Brain microvascular endothelial cell (primary cell): ENCODE data around the gene TWNK.

Experiments
- DNase-seq: peaks from one replicate; pipeline ENCODE4 v3.0.0-alpha.2; 2020
- H3K27ac ChIP-seq: fragments of 250-450 bp; sonication (Bioruptor Pico); 2 replicates; pipeline ENCODE4 v1.5.1; 2020; ENCODE audit warnings: mild to moderate bottlenecking, moderate library complexity
- H3K27me3 ChIP-seq: fragments of 250-450 bp; sonication (Bioruptor Pico); replicated peaks from 2 replicates; pipeline ENCODE4 v1.5.1; 2020; ENCODE audit warnings: mild to moderate bottlenecking
- H3K36me3 ChIP-seq: fragments of 250-450 bp; sonication (Bioruptor Pico); replicated peaks from 2 replicates; pipeline ENCODE4 v1.5.1; 2020; ENCODE audit warnings: mild to moderate bottlenecking
- H3K4me3 ChIP-seq: 2 replicates; pipeline ENCODE4 v1.5.1; 2011; ENCODE audit warnings: low read depth, mild to moderate bottlenecking, control low read depth, low read length, moderate library complexity
- in situ Hi-C: cut with HindIII; loops from 2 replicates; pipeline ENCODE4 v1.10.0; 2017; ENCODE audit warnings: low sequenced_read_pairs, low pct_ligation_motif_present
- TF ChIP-seq, protein P1 (sequence below): IDR thresholded peaks from 2 replicates; pipeline ENCODE4 v1.5.1; 2011; ENCODE audit warnings: low read depth, mild to moderate bottlenecking, moderate library complexity, low read length, control low read depth, inconsistent platforms; ENCODE audit errors: missing control alignments

The TWNK gene

GRCh38 chr10:100978901-100979195, 8.5 kb upstream of the TWNK start:
- H3K27ac ChIP-seq, result no peak overlapping the region
- in situ Hi-C loops, result no loop called here
- DNase-seq, result no peak
- H3K27me3 ChIP-seq, result no peaks in the 10 kb centered on the region
- no peak overlapping the region for H3K4me3 ChIP-seq
- H3K36me3 ChIP-seq, result peaks cover 5% of the 10 kb centered on the region
- TF ChIP-seq, protein P1, sequence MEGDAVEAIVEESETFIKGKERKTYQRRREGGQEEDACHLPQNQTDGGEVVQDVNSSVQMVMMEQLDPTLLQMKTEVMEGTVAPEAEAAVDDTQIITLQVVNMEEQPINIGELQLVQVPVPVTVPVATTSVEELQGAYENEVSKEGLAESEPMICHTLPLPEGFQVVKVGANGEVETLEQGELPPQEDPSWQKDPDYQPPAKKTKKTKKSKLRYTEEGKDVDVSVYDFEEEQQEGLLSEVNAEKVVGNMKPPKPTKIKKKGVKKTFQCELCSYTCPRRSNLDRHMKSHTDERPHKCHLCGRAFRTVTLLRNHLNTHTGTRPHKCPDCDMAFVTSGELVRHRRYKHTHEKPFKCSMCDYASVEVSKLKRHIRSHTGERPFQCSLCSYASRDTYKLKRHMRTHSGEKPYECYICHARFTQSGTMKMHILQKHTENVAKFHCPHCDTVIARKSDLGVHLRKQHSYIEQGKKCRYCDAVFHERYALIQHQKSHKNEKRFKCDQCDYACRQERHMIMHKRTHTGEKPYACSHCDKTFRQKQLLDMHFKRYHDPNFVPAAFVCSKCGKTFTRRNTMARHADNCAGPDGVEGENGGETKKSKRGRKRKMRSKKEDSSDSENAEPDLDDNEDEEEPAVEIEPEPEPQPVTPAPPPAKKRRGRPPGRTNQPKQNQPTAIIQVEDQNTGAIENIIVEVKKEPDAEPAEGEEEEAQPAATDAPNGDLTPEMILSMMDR, result no peak

- no peak for DNase-seq
- H3K27ac ChIP-seq, result no peak overlapping the region
- in situ Hi-C loops, result no loop called here
- no peak overlapping the region for H3K4me3 ChIP-seq
- TF ChIP-seq, protein P1, result no peak
- peaks cover 5% of the 10 kb centered on the region for H3K36me3 ChIP-seq
- H3K27me3 ChIP-seq, result no peaks in the 10 kb centered on the region
These were observed 7.5 kb upstream of the TWNK start for GRCh38 chr10:100979791-100980272.

DNA sequence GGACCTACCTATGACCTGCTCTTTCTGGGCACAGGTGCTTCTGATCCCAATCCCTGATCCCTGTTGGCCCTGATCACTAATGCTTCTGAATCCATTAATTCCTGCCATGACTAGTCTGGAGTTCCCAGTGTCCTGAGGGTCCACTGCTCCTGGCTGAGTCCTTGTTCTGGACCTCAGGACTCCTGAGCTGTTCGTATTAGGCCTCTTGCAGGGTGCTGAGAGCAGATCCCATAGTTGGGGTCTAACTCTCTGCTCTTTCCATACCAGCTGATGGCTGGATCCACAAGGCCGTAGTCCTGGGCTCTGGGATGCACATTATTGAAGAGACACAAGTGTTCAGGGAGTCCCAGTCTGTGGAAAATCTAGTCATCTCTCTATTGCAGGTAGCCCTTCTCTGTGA, 7.0 kb upstream of the TWNK start:
- Histone ChIP-seq H3K36me3 (peaks cover 5% of the 10 kb centered on the region), H3K27me3 (no peaks in the 10 kb centered on the region), H3K4me3 (no peak overlapping the region), H3K27ac (no peak overlapping the region)
- TF ChIP-seq, protein P1, result no peak
- in situ Hi-C loops, result no loop called here
- DNase-seq, result no peak

DNA sequence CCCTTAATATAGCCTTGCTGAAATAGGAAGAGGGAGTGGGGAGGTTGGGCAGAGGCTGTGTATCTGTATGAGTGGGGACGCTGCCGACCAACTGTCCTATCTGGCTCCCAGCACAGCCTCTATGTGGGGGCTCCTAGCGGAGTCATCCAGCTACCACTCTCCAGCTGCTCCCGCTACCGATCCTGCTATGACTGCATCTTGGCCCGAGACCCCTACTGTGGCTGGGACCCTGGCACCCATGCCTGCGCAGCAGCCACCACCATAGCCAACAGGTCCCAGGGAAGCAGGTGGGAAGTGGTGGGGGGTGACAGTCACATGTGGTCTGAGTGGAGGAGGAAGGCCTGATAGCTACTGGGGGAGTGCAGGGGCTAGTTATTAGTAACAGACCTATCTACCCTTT, 6.6 kb upstream of the TWNK start:
- in situ Hi-C loops, result no loop called here

DNA sequence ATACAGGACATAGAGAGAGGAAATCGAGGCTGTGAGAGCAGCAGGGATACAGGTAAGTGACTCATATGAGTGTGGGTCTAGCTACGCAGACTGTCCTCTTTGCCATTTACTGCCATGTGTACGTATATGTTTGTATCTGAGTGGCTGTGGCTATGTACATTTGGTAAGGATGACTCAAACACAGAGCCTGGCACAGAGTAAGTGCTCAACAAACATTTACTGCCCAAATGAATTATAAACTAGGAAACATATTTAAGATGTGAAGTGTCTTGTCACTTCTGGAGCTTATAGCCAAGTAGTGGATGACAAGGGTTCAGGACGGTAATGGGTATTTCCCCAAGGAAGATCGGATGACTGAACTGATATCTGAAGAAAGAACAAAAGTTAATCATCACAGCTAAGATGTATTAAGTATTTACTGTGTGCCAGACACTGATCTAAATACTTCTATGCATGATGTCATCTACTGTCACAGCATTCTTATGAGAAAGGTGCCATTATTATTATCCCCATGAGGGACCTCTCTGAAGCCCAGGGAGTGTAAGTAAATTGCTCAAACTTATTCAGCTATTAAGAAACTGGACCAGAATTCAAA, 6.1 kb upstream of the TWNK start:
- in situ Hi-C loops, result no loop called here
- TF ChIP-seq, protein P1, result no peak
- H3K36me3 ChIP-seq, result peaks cover 7% of the 10 kb centered on the region

More for the DNA sequence above, 6.6 kb upstream of the TWNK start:
- no peak for DNase-seq
- Histone ChIP-seq H3K36me3 (peaks cover 5% of the 10 kb centered on the region), H3K27ac (no peak overlapping the region), H3K4me3 (no peak overlapping the region), H3K27me3 (no peaks in the 10 kb centered on the region)
- TF ChIP-seq, protein P1, result no peak

More for the DNA sequence above, 6.1 kb upstream of the TWNK start:
- Histone ChIP-seq H3K4me3 (no peak overlapping the region), H3K27me3 (no peaks in the 10 kb centered on the region), H3K27ac (no peak overlapping the region)
- DNase-seq, result no peak
